ENCODE results near the gene PAX8.

Gene PAX8

GRCh38 chr2:113264713-113265403 lies 13.9 kb downstream of the PAX8 start:
- no peak for DNase-seq

GRCh38 chr2:113263546-113263945 lies 15.2 kb downstream of the PAX8 start:
- DNase-seq: no peak

DNA sequence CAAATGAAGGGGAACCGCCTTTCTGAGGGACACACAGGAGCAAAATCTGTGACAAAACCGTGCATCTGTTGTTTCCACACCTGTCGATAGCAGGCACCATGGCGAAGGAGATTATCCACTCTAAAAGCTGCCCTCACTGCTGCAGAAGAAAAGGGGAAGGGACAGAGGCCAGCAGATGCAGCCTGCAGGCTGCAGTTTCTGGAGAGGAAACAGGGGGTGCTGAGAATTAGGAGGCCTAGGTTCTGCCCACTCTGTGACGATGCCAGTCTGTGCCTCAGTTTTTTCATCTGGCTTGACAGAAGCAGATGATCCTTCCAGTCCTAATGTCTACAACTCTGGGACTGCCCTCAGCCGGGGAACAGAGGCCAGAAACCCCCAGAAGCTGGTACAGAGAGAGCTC lies 17.7 kb downstream of the PAX8 start:
- no peak for DNase-seq

GRCh38 chr2:113258471-113259147 lies 20.1 kb downstream of the PAX8 start:
- DNase-seq: no peak

GRCh38 chr2:113257516-113258264 lies 21.0 kb downstream of the PAX8 start:
- no peak for DNase-seq

GRCh38 chr2:113255140-113256070 lies 23.3 kb downstream of the PAX8 start:
- no peak for DNase-seq

GRCh38 chr2:113253453-113253852 lies 25.3 kb downstream of the PAX8 start:
- no peak for DNase-seq

DNA sequence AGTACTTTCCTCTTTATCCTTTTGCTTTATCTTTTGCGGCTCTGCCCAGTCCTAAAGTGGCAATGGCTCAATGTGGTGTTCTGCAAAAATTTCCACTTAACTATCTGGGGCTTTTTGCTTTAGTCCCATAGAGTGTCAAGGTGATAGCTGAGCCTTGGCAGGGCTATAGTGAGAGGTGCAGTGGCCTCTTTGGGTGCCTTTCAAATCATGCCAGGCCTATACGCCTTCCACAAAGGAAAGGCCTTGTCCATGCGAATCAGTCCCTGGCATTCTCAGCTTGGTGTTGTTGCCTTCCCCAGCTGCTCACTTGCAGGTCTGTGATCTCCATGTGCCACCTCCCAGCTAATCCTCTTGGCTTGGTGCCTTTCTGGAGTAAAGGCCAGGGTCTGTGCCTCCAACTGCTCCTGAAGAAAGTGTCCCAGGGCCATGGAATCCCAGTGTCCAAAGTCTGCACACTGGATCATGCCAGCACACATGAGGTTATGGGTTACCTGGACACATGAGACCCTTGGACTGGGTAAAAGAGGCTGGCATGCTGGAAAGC lies 26.6 kb downstream of the PAX8 start:
- DNase-seq: no peak

DNA sequence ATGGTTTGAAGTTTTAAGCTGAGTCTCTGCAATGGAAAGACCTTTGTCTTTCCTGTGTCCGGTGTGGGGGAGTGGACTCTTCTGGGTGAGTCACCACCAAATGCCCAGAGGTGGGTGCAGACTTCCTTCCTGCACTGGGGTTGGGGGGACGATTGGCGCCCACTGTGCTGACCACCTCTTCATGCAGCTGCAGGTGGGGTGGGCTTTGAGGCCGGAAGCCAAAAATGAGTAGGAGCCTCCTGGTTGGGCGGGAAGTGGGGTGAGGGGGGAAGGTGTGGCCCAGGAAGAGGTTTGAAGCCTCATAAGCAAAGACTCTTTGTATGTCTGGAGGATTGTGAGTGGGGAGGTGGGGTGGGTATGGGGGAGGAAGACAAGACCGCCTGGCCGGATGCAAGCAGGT lies 27.6 kb downstream of the PAX8 start:
- DNase-seq: no peak

DNA sequence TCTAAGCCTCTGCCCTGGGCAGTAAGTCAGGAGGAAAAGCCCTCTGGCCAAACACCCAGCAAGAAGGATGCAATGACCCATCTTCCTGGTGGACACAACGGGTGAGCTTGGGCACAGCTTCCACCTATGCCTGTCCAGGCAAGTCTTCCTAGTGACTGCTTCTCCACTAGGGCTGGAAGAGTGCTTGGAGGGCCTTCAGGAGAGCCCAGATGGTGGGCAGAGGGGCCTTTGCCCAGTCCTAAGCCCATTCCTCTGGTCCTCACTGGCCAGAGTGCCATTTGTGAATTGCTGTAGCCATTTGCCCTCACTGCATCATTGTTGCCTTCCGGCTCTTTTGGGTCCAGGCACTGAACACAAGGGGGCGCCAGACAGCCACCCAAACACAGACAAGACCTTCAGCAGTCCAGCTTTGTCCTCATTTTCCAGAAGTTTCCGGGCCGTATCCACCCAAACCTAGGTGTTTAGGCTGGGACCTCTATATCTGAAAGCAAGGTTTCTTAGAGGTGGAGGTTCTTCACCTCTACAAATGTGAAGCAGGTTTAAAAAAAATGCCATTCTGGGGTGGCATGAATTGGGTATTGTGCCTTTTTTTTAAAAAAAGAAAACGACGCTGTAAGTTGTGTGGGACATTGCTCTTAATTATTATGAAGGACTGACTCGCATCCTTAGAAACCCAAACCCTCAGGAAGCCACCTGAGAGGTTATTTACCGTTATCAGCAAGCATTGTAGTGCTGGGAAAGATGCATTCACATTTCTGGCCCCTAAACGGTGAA lies 29.5 kb downstream of the PAX8 start:
- peak; percentile 87 for DNase-seq

DNA sequence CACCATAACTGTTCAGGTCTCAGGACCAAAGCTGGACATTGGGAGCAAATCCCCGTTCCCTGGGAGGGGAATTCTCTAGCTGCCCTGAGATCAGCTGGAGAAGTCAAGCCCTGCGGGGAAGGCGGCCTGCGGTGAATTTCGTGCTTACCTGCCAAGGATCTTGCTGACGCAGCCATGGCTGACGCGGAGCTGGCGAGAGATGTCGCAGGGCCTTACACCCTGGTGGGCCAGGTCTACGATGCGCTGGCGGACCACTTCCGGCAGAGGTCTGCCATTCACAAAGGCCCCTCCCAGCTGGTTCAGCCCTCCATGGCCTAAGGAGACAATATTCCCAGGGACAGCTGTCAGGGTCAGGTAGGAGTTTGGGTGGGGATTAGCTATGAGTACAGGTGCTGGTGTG lies 32.1 kb downstream of the PAX8 start:
- no peak for DNase-seq

DNA sequence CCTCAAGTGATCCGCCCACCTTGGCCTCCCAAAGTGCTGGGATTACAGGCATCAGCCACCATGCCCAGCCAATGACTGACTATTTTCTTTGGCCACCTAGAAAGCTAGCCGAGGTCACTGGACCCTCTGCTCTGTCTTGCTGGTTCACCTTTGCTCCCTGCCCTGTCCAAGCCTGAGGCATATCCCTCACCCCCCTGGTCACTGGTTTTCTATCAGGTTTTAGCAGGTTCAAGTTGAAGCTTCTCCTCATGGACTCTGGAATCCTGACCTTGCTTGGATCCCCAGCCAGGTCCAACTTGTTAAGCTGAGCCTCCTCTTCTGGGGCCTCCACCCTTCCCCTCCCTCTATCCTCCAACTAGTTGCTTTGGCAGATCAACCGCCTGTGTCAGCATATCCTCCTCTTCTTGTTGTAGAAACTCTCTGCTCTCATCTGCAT lies 33.4 kb downstream of the PAX8 start:
- DNase-seq: no peak

GRCh38 chr2:113242327-113242726 lies 36.4 kb downstream of the PAX8 start:
- no peak for DNase-seq

- no peak for DNase-seq
Observed at GRCh38 chr2:113240915-113241911, 37.5 kb downstream of the PAX8 start.

DNA sequence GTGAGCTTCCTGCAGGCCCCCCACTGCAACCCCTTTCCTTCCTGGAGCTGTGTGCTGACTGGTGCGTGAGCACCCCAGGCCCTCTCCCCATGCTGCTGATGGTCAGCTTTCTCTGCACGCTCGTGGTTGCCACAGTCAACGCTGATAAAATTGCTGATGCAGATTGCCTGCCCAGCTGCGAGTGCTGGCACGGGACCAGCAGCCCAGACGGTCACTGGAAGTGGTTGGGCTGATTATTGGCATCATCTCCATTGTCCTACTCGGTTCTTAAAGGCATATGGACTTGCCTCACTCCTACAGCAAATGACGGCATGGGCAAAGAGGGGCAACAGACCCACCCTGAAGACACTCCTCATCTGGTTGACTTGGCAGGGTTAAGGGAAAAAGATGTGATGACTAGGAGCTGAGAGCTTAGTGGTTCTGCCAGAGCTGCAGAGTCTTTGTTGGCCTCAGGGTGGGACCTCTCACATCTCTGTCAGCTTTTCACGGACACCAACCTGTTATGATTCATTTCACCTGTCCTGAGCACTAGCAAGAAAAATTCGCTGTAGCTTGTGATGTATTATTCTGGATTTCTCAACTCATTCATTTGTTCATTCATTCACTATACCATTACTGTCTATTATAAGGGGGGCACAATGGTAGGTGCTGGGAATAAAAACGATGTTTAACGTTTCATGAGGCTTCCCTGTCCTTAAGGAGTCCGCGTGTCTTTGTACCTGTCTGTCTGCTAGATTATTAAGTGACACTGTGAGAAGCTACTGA lies 38.4 kb downstream of the PAX8 start:
- DNase-seq: peak; percentile 87

DNA sequence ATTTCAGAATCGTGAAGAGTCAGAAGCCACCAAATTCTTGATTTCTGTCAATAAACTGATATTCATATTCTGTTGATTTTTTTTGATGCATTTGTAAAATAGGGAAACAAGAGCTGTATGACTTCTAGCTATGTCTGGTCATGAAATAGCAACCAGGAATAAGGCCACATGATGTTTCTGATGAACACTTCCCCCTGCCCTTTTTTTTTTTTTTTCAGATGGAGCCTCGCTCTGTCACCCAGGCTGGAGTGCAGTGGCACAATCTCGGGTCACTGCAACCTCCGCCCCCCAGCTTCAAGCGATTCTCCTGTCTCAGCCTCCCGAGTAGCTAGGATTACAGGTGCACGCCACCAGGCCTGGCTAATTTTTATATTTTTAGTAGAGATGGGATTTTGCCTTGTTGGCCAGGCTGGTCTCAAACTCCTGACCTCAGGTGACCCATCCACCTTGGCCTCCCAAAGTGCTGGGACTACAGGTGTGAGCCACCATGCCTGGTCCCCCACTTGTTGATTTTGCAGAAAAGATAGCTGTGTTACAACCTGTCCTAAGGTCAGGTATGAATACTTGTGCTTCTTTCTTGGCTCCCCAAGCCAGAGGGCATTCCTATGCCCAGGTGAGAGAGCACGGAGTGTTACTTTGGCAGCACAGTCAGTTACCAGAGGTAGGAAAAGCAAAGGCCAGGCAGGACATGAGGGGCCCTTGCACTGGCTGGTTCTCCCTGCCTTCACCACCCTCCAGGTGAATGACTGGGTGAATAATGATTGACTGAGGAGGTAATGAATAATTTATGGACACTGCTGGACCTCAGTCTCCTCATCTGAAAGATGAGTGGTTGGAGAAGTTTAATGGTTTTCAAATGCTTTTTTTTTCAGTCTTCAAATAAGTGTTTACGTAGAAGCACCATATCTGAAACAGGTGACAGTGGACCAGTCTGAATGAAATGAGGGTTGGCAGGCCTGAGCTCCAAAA lies 39.6 kb downstream of the PAX8 start:
- no peak for DNase-seq

DNA sequence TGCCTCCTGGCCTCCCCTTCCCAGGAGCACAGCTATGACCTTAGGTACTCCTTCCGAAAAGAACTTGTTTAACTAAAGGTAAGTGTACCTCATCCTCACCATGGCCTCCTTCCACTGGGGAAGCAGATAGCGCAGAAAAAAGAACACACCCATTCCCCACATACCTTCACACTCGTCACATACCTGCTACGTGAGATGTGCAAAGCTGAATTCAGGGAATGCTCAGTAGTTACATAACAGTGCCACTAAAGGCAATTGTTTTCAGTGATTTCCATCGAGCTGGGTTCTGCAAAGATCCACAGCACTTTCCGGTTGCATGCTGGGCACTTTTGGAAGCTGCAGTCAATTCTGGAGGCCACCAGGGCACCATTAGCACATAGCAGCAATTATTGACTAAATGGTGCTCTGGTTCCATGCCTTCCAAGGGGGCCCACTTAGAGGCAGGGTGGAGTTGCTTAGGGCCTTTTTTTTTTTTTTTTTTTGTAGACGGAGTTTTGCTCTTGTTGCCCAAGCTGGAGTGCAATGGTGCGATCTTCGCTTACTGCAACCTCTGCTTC lies 41.0 kb downstream of the PAX8 start:
- DNase-seq: no peak
